Fibroblast of mammary gland (primary cell): ENCODE results near the gene SESTD1.

Experiments used
- DNase-seq: peaks from one replicate; pipeline ENCODE4 v3.0.0-alpha.2; 2010; ENCODE audit warnings: low read depth
- H3K4me3 ChIP-seq: 2 replicates; pipeline ENCODE4 v1.5.1; 2011; ENCODE audit warnings: low read depth, mild to moderate bottlenecking, low read length, moderate library complexity; ENCODE audit not compliant: control insufficient read depth
- TF ChIP-seq, protein P1 (sequence below): conservative IDR thresholded peaks from 2 replicates; pipeline ENCODE4 v1.5.1; 2011; ENCODE audit warnings: low read depth, low read length, inconsistent platforms; ENCODE audit not compliant: control insufficient read depth, insufficient read depth

Gene SESTD1

DNA sequence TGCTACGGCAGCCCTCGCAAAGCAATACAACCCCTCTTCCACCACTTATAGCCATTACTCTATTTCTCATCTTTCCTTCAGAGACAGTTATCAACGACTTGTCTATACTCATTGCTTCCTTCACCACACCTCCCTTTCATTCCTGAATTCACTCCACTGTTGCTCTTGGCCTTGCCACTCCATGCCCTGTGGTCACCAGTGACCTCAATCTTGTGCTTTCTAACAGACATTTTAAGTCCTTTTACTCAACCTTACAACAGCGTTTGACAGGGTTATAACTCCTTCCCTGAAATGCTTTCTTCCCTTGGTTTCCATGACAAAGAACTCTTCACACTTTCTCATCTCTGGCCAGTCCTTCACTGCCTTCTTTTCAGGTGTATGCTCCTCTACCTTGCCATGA, 124.1 kb downstream of the SESTD1 start:
- TF ChIP-seq, protein P1, sequence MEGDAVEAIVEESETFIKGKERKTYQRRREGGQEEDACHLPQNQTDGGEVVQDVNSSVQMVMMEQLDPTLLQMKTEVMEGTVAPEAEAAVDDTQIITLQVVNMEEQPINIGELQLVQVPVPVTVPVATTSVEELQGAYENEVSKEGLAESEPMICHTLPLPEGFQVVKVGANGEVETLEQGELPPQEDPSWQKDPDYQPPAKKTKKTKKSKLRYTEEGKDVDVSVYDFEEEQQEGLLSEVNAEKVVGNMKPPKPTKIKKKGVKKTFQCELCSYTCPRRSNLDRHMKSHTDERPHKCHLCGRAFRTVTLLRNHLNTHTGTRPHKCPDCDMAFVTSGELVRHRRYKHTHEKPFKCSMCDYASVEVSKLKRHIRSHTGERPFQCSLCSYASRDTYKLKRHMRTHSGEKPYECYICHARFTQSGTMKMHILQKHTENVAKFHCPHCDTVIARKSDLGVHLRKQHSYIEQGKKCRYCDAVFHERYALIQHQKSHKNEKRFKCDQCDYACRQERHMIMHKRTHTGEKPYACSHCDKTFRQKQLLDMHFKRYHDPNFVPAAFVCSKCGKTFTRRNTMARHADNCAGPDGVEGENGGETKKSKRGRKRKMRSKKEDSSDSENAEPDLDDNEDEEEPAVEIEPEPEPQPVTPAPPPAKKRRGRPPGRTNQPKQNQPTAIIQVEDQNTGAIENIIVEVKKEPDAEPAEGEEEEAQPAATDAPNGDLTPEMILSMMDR = no peak
- DNase-seq = peak; percentile 7
- H3K4me3 ChIP-seq = no peak overlapping the region

DNA sequence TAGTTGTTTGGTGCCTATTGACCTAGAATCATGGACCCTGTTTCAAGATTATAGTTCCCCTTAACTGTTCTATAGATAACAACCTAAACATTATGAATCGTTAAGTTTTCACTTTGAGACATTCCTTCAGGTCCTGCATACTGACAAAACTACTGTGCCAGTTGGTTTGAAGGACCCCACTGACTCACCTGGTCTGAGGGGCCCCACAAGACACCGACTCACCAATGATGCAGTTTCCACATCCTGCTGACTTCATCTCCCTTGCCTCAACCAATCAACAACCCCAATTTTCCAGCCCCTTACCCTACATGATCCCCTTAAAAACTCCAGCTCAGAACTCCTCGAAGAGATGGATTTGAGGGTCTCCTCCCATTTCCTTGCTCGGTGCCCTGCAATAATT, 125.1 kb downstream of the SESTD1 start:
- TF ChIP-seq, protein P1 = no peak
- DNase-seq = peak; percentile 20
- no peak overlapping the region for H3K4me3 ChIP-seq

DNA sequence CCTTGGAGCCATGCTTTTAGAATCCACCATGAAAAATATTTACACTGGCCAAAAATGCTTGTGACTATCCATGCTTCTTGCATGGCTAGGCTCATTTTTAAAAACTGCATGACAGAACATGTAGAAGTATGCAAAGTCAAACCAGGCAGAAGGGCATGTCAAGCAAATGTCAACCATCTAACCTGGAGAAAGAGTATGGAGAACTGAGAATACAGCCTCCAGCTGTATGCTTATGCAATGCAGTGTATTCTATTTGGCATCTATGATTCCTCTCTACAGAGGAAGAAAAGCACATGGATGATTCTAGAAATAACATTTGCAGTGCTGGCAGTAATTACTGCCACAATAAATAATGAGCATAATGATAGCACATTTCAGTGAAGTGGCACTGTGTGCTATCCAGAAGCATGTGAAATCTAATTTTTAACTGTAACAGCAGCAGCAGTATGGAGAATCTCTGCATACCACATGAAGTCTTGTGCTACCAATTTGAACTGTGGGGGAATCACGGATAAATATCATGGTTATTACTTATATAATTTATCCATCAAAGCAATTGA, 127.4 kb downstream of the SESTD1 start:
- TF ChIP-seq, protein P1 = no peak
- no peak for DNase-seq
- no peak overlapping the region for H3K4me3 ChIP-seq

DNA sequence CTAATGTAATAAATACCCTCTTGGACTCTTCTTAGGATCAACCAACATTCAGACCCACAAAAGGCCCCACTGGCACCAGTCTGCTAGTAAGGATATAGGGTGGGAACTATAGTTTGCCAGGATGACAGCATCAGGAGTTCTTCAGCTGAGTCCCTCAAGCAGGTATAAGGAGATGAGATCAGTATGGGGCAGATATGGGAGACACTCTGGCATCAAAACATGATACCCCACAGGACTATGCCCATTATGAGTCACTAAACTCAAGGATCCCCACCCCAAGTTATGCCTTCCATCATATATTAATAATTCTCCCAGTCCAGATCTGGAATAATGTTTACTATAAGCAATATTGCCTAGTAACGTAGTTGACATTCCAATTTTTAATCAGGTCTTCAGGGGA, 131.6 kb downstream of the SESTD1 start:
- H3K4me3 ChIP-seq = no peak overlapping the region
- TF ChIP-seq, protein P1 = no peak
- no peak for DNase-seq

DNA sequence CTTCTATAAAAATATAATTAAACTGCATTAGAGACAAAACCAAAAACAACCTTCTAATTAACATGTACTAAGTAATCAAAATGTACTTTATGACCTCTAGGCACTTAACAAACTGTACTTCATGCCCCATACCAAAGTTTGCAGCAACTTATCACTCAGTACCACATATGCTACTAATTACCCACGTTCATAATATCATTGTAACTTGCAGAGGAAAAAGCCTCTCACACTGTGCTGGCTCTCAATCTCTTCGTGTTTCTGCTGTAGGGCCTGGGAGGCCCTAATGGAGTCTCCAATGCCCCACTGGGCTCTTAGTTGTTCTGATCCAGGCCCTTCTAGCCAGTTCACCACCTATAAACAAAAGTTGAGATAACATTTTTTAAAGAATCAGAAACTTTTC, 132.6 kb downstream of the SESTD1 start:
- H3K4me3 ChIP-seq = no peak overlapping the region
- TF ChIP-seq, protein P1 = no peak
- peak; percentile 10 for DNase-seq

DNA sequence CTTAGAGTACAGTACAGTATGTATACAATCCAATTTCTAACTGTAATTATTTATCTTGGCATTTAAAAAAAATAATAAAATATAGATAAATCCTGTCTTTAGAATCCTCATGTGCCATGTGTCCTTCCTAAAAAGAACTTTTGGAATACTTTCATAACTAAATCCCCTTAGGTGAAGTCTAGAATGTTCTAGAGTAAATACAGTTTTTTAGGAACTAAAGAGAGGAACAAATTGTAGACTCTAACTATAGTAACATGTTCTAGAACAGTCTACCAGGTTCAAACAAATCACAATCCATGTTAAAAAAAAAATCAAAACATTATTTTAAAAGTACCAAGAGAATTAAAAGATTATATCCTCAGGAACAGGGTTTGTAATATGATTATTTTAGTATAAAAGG, 134.1 kb downstream of the SESTD1 start:
- no peak for DNase-seq
- no peak overlapping the region for H3K4me3 ChIP-seq
- TF ChIP-seq, protein P1 = no peak

DNA sequence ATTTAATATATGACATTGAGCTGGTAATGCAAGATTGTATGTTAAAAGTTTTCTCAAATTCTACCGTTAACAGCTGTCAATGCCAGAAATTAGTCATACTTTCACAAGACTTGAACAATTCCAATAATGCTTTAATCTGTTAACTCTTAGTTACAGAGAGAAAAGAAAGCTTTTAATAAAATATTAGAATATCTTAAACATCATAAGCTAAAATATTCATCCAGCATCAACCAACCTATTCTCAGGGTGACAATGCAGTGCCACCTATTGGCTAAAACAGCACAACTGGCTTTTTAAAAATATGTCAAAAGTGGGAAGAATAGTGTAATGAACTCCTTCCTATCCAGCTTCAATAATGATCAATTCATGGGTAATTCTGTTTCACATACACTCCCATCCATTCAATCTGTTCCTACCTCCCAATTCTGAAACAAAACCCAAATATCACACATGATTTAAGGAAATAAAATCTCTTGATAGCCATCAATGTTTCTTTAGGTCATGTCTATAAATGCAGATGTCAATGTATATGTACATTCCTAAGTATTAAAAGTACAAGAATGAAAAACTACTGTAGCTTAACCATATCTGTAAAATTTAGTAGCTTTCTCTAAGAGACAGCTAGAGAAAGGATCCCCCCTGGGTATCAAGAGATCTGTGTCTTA, 134.9 kb downstream of the SESTD1 start:
- no peak overlapping the region for H3K4me3 ChIP-seq
- TF ChIP-seq, protein P1 = peak; percentile 66
- DNase-seq = peak; percentile 37
